ENCODE data around the gene MAN1A1. TPM values are rescaled to one million over a fixed set of nuclear protein-coding genes. Genes with fewer than 3 reads are reported as not detected.

Gene MAN1A1
- polyA plus RNA-seq, 2 of the 4 experiments (the other 2 are of a cell fraction) = 0.05 TPM; not detected in 1

GRCh38 chr6:119350952-119351372 lies 1.4 kb upstream of the MAN1A1 start:
- POLR2A ChIA-PET = no interaction called here
- H3K27ac ChIP-seq = no peak overlapping the region

GRCh38 chr6:119350202-119350951 lies 816 bp upstream of the MAN1A1 start:
- POLR2A ChIA-PET = no interaction called here
- TF ChIP-seq RNF2 (IDR thresholded peaks at IDR 0.05; ENCODE audit: borderline replicate concordance, low read depth) = peak; percentile 24; the same call in 1 of the 2 replicates
- TF ChIP-seq CBX8 (IDR thresholded peaks at IDR 0.05) = no peak
- TF ChIP-seq NFE2L2 (conservative IDR thresholded peaks at IDR 0.05; ENCODE audit: low read length) = no peak
- FAIRE-seq = no peak

More at GRCh38 chr6:119350952-119351372, 1.4 kb upstream of the MAN1A1 start:
- DNase-seq (ENCODE audit: low read depth in 1 of 2, low spot score in 1 of 2) (peak in 1 of 2 experiments; percentile 4), ATAC-seq (no peak), FAIRE-seq (no peak)
- peak in 1 of 2 experiments; percentile 8; a peak in 1 of 5 replicates for TF ChIP-seq RAD21 (conservative IDR thresholded peaks at IDR 0.05 in 1 of 2, IDR thresholded peaks at IDR 0.05 in 1 of 2)
- peak; percentile 21; the same call in 2 of the 3 replicates for TF ChIP-seq CTCF (IDR thresholded peaks at IDR 0.05)
- TF ChIP-seq SREBF2 (IDR thresholded peaks at IDR 0.05) = no peak
- H3K4me3 ChIP-seq = no peak overlapping the region; the same call in 2 of the 3 replicates
- H3K4me1 ChIP-seq = peaks cover 17% of the 10 kb centered on the region; the same call in 2 of the 3 replicates
- H3K9me3 ChIP-seq = no peaks in the 10 kb centered on the region
- 15% methylated on average over 3 of the region's 3 CpGs for WGBS (ENCODE audit: missing lambda C conversion rate)
- CTCF ChIA-PET = interaction anchor here (2.0 kb wide), 1 partner anchor 17 kb away, joined by 5 read pairs; no protein-coding TSS in a partner anchor
- no peak overlapping the region for H3K4me2 ChIP-seq

GRCh38 chr6:119348748-119349360 lies 707 bp downstream of the MAN1A1 start:
- FAIRE-seq = no peak
- H3K9me3 ChIP-seq = no peaks in the 10 kb centered on the region
- no peak for TF ChIP-seq NR3C1 (IDR thresholded peaks at IDR 0.05)
- TF ChIP-seq JUNB (IDR thresholded peaks at IDR 0.05) = no peak
- TF ChIP-seq HEYL (CRISPR knock-in tag; IDR thresholded peaks at IDR 0.05) = no peak
- TF ChIP-seq BHLHE40 (IDR thresholded peaks at IDR 0.05; ENCODE audit: low read depth, low read length) = no peak
- TF ChIP-seq GATA3 (IDR thresholded peaks at IDR 0.05; ENCODE audit: borderline replicate concordance) = no peak
- TF ChIP-seq CHD4 (IDR thresholded peaks at IDR 0.05; ENCODE audit: borderline replicate concordance) = no peak
- TF ChIP-seq MYC (IDR thresholded peaks at IDR 0.05; ENCODE audit: borderline replicate concordance, low read length) = no peak
- TF ChIP-seq ATOH8 (CRISPR knock-in tag; IDR thresholded peaks at IDR 0.05; ENCODE audit: low read depth) = no peak
- TF ChIP-seq ZSCAN20 (CRISPR knock-in tag; IDR thresholded peaks at IDR 0.05) = no peak
- TF ChIP-seq ZFP36 (IDR thresholded peaks at IDR 0.05; ENCODE audit: borderline replicate concordance, partially characterized antibody) = no peak
- TF ChIP-seq CBX2 (IDR thresholded peaks at IDR 0.05; ENCODE audit: borderline replicate concordance, low read depth) = no peak
- TF ChIP-seq HDAC2 (IDR thresholded peaks at IDR 0.05) = no peak
- TF ChIP-seq FOXS1 (CRISPR knock-in tag; IDR thresholded peaks at IDR 0.05) = no peak
- no peak for TF ChIP-seq NFE2L2 (conservative IDR thresholded peaks at IDR 0.05; ENCODE audit: low read length)
- no peak for TF ChIP-seq POLR2A (IDR thresholded peaks at IDR 0.05; ENCODE audit: low read length)
- no peak for TF ChIP-seq EHMT2 (IDR thresholded peaks at IDR 0.05; ENCODE audit: low read depth)
- TF ChIP-seq PBX3 (IDR thresholded peaks at IDR 0.05) = no peak
- TF ChIP-seq RARB (CRISPR knock-in tag; IDR thresholded peaks at IDR 0.05) = no peak
- TF ChIP-seq RCOR1 (IDR thresholded peaks at IDR 0.05; ENCODE audit: low read depth, low read length) = no peak
- POLR2A ChIA-PET = no interaction called here
- peaks cover 17% of the 10 kb centered on the region; the same call in 2 of the 3 replicates for H3K4me1 ChIP-seq
- ATAC-seq = peak in 1 of 2 experiments; percentile 50; a peak in 3 of 6 replicates
- no peak for DNase-seq (ENCODE audit: low read depth in 1 of 2, low spot score in 1 of 2)
- CTCF ChIA-PET = interaction anchor here (1.5 kb wide), 1 partner anchor 11 kb away, joined by 3 read pairs; no protein-coding TSS in a partner anchor
- H3K4me2 ChIP-seq = peak overlapping the region; percentile 99
- WGBS (ENCODE audit: missing lambda C conversion rate) = no CpG with 5 or more reads among the region's 75 CpGs
- H3K27ac ChIP-seq = no peak overlapping the region; a peak in 1 of 6 replicates
- H3K4me3 ChIP-seq = peak overlapping the region; percentile 51

More at GRCh38 chr6:119350202-119350951, 816 bp upstream of the MAN1A1 start:
- Histone ChIP-seq H3K9me3 (no peaks in the 10 kb centered on the region), H3K27ac (peak overlapping the region in 1 of 2 experiments; percentile 62; a peak in 1 of 6 replicates), H3K4me1 (peaks cover 17% of the 10 kb centered on the region; the same call in 2 of the 3 replicates), H3K4me3 (peak overlapping the region; percentile 51), H3K4me2 (peak overlapping the region; percentile 99)
- WGBS (ENCODE audit: missing lambda C conversion rate) = 2% methylated on average over 21 of the region's 24 CpGs
- ATAC-seq (peak; percentile 16 to 35; a peak in 3 of 6 replicates), DNase-seq (ENCODE audit: low read depth in 1 of 2, low spot score in 1 of 2) (peak in 1 of 2 experiments; percentile 4)
- CTCF ChIA-PET = interaction anchor here (2.0 kb wide), 1 partner anchor 17 kb away, joined by 5 read pairs; no protein-coding TSS in a partner anchor
